HG02884 (cell line): Measurements from ENCODE around the gene EEFSEC.

Source experiments
- ATAC-seq: cut with Tn5 transposase; IDR thresholded peaks from one replicate; pipeline ENCODE4 v1.9.1; 2021; ENCODE audit warnings: mild to moderate bottlenecking, moderate library complexity; ENCODE audit not compliant: unreplicated experiment

EEFSEC gene

DNA sequence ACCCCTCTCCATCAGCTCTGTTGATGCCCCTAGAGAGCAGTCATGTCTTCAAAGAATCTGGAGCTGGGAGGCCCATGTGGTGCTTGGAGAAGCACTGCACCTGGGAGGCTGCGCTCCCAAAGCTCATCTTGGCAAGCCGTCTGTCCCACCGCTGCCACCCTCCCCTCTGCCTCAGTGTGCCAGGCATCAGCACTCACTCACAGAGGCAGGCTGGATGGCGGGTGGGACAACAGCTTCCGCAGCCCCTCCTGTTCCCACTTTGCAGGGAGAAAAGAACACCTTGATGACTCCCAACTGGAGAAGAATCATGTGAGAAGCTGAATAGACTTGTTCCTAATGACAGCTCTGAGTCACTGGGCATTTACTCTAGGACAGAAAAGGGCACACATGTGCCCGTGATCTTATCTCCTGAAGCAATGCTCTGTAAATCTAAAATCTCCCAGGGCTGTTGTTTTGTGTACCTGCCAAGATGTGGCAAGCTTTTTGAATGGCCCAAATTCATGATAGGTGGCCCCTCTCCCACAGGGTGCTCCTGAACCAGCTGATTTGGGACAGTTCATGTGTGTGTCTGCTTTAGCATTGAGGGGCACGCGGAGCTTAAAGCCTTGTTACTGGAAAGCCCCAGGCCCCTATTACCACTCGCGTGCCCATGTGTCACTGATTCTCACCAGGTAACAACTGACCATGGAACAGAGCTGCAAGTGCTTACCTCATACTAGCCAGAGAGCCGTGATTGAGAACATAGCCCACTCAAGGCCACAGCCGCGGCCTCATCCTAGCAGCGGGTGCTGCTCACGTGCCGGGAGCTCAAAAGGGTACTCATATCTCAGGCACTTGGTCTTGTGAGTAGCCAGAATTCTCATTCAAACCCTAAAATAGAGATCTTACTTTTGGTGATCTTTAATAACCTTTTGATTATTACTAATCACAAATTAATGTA lies 209.0 kb downstream of the EEFSEC start:
- ATAC-seq: no peak

DNA sequence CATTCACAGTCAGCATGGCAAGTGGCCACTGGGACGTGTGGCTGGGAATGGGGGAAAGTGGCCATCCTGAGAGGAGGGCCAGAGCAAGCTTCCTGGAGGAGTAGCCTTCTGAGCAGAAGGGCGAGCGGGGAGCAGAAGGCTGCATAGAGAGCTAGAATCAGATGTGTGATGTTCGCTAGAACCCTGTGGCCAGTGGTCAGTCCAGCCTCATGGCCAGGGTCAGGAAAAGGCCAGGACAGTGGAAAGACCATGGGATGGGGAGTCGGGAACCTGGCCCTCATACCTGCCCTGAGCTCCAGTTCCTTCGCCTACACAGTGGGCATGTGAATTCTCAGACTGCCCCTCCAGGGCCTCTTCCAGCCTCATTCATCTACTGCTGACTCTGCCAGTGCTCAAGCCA lies 211.0 kb downstream of the EEFSEC start:
- no peak for ATAC-seq

DNA sequence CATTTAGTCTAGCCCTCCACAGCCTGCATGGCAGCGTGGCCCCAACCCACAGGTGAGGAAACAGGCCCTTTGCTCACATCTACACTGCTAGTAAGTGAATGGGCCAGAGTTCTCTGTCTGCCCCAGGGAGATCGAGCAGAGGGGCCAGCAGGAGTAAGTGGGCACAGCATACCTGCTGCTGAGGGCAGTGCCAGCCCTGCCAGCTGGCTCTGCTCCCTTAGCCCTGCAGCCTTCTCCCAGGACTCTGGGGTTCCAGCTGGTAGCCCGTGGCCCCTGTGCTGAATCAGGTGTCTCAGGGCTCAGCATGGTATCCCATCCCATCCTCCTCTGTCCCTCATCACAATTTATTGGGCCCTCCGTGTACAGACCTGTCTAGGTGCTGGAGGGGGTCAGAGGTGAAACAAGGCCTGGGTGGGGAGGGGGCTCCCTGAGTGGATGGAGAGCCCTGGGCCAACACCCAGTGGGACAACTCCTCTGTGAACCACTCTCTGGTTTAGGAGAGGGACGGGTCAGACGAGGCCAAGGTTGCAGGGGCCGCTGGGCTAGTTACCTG lies 211.6 kb downstream of the EEFSEC start:
- ATAC-seq: no peak

DNA sequence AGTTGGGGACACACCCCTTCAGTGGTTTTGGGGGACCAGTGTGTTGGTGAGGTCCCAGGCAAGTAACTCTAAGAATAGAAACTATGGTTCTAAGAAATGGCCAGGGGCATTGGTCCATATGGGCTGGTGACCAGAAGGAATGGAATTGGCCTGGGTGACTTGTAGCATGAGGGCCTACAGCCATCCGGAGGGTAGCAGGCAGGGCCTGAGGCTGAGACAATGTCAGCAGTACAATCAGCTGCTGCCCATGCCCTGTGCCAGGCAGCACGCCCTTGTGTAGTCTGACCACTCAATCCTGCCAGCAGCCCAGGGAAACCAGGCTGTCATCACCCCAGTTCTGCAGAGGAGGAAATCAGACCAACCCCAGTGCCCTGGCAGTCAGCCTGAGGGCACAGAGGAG lies 212.9 kb downstream of the EEFSEC start:
- no peak for ATAC-seq

DNA sequence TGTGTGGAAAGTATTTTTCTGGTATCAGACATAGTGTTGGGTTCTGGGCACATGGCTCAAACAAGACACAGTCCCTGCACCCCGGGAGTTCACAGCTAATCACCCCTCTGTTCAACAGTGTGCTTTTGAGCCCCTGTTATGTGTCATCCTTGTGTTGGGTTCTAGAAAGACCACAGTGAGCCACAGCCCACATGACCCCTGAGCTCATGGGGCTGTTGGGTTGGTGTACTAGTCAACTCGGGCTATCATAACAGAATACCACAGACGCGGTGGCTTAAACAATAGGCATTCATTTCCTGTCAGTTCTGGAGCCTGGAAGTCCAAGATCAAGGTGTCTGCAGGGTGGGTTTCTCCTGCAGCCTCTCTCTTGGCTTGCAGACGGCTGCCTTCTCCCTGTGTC lies 213.4 kb downstream of the EEFSEC start:
- ATAC-seq: no peak

DNA sequence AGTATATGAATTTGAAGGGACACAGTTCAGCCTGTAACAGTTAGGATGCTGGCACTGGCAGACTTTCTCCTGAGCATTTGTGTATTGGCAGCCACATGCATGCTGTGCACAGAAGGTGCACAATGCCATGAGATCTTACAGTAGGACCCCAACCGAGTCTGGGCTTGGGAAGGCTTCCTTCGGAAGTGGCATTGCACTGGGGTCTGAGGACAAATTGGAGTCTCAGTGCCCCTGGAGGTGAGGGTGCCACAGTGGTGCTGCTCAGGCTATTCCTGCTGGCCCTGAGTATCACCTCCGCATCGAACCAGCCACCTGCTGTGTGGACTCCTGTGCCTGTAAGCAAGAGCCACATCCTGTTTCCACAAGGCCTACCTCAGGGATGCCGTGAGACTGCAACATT lies 213.9 kb downstream of the EEFSEC start:
- ATAC-seq: no peak

DNA sequence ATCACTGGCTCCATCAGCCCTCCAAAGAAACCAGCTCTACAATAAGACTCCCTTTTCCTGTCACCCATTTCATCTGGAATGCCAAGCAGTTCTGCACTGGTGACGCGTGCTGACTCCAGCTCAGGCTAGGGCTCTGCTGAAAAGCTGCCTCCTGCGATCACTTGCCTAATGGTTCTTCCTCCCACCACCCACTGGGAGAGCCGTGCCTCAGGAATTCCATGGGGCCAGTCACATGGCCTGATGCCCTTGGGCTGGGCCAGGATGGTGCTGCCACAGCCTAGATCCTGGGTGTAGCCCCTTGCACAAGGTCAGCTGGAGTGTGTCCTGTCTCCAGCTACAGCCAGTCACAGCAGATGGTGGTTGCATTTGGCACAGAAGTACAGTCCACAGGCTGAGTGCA lies 214.5 kb downstream of the EEFSEC start:
- no peak for ATAC-seq

DNA sequence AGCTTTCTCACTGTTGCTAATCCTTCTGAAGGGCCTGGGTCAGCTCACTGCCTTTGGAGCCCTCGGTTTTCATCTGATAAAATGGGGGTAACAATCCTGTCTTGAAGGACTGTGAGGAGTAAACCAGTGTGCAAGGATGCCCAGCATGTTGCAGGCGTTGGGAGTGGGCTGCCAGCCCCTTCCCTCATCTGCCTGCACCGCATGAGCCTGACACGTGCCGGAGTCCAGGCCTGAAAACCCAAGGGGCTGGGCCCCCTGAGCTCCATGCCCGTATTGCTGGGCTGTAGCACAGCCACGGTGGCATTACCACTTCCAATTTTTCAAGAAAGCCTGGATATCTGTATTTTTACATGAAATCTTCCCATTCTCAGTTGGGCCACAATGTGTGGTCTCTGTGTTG lies 215.3 kb downstream of the EEFSEC start:
- no peak for ATAC-seq

DNA sequence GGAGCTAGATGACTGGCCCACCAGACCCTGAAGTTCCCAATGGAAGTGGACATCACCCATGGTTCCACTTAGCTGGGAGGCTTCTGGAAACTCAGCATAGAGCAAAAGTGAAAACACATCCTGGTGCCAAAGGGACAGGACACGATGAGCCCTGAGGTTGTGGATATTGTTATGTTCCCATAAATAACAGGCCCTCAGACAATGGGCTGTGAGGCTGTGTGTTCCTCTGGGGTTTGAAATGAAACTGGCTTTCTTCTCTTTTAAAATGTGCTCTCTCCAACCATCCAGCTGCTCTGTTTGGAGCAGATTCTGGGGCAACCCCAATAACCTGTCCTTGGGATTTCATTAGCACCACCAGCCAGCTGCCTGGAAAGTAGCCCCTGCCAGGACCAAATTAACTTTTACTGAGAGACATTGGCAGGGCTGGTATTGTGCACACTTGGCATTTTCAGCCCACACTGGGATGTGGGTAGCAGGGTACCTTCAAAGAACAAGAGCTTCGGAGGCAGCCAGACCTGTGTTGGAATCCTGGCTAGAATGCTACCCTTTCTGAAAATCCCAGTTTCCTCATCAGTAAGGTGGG lies 215.9 kb downstream of the EEFSEC start:
- ATAC-seq: no peak

DNA sequence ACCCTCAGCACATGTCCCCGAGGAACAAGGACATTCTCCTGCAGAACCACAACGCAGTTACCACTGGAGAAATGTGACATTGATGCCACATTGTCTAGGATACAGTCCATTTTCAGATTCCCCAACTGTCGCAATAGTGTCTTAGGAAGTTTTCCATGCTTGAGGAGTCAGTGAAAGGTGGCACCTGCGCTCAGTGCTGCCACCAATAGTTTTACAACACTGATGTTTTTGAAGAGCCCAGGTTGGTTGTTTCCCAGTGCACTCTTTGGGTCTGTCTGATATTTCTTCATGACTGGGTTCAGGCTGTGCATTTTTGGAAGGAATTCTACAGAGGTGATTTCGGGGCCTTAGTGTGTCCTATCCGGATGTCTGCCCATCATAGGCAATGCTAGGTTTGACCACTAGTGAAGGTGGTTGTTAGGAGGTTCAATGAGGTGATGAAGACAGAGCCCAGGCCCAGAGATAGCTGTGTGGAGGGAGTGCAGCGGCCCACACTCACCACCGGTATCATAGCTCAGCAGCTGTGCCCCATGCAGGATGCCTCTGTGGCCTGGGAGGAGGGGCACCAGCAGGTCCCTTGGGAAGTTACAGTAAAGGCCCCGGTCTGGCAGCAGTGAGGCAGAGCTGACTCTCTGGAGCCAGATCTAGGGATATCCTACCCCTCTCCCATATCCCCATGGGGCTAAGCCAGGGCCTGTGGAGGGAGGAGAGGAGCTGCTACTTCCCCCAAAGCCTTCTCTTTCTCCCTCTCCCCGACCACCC lies 216.8 kb downstream of the EEFSEC start:
- no peak for ATAC-seq

DNA sequence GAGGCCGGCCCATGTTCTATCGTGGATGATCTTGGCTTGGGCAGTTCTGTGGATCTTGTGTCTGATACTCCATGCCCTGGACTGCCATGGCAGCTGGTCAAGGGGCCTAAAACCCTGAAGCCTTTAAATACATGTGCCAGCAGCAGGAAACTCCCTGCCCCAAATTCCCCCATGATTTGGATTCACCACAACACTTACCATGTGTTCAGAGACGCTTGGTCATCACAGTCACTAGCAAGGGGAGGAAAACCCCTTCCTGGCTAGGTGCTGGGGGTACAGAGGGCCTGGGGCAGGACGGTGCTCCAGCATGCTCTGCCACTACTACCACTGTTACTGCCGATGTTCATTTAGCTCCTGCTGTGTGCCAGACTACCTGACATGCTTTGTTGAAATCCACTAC lies 219.0 kb downstream of the EEFSEC start:
- no peak for ATAC-seq

DNA sequence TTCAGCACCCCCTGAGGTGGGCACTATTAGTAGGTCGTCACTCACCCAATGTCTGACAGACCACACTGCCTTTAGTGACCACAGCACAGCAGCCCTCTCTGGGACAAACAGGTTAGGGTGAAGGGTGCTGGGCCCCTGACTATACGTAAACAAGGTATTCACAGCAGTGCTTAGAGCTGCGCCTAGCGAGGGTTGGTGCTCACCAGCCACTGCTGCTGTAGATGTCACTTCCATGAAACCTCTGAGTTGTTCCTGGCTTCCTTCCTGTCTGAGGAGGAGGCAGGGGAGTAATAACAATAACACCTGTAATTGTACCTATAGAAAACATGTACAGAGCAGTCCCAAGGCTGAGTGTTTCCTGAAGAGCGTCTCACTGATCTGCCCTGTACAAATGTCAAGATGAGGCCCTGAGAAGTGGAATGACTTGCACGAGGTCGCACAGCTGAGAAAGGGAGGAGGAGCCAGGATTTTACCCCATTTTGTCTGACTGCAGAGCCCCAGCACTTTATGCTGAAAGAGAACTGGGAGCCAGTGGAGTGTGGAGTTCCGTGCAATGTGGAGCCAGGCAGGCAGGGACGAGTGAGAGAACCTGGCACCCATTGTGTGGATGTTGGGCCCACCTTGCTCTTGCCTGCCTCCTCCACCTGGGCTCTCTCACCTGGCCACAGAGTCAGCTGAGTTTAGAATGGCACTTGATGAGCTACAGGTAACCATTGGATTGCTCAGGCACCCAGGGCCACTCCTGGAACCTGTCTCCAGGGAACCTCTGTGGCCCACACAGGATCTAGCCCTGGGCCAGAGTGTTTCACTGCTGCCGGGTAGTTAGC lies 219.6 kb downstream of the EEFSEC start:
- ATAC-seq: no peak

DNA sequence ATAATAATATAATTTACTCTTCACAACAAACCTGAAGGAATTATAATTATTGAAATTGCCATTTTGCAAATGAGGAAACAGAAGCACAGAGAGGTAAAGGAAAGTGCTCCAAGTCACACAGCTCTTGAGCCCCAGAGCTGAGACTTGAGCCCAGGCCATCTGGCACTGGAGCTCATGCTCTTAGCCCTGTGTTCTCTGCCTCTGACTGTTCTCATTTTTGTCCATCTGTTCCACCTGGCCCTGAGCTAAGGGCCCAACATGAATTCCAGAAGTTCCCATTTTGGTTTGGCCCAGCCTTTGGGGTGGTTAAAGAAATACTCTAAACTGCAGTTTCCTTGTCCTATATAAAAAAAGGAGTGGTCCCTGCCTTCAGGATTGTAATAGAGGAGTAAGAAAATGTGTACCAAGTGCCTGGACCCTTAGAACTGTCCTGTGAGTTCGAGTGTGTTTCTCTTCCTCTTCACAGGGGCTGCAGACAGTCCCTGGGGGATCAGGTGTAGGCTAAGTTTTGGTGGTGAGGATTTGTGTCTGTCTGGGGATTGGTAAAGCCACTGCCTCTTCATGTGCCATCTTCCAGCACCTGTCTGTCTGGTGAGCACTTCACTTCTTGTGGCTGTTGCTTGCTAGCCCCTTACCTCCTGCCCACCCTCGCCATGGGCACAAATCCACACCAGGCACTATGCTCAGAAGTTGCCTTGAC lies 221.6 kb downstream of the EEFSEC start:
- no peak for ATAC-seq

DNA sequence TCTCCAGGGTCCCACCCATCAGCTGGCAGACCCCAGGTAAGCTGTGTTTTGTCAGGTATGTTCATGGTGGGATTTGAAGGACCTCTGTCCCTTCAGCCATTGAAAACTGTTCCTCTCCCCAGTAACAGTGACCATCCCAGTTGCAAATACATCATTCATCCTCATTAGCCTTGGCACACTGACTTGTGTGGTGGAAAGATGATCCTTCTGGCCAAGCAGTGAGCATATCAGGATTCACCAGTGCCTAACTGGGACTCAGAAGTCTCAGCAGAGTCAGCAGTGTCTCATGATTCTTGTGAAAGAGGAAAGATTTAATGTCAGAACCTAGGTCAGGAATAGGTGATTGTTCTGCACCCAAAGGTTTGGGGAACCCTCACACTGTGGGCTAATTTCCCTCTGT lies 223.2 kb downstream of the EEFSEC start:
- ATAC-seq: no peak

DNA sequence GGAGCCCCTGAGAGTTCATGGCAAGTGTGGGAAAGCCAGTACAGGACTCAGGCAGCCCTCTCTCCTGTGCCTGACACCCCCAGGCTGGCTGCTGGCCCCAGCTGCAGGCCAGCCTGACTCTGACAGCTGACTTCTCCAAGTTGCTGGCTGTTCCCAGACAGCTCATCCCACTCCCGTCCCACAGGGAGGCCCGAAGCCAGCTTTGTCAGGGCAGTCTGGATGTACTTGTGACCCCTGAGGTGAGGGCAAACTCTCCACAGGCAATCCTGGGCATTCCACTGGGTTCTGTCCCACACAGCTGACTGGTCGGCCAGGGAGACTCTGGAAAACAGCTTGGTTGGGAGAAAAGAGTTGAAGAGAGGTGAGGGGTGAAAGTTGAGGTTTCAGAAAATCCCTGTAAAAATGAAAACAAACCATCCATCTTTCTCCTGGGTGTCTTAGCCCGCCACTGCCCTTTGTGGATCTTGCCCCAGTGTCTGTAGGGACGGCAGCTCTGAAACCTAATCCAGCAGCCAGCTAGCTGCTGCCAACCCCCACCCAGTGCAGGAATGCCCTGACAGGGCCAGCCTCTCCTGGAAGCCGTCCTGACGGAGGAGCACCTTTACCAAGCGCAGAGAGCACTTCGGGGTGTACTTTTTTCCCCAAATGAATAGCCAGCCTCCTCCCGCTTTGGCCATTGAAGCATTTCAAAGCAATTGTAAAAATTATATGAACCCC lies 225.5 kb downstream of the EEFSEC start:
- ATAC-seq: no peak

DNA sequence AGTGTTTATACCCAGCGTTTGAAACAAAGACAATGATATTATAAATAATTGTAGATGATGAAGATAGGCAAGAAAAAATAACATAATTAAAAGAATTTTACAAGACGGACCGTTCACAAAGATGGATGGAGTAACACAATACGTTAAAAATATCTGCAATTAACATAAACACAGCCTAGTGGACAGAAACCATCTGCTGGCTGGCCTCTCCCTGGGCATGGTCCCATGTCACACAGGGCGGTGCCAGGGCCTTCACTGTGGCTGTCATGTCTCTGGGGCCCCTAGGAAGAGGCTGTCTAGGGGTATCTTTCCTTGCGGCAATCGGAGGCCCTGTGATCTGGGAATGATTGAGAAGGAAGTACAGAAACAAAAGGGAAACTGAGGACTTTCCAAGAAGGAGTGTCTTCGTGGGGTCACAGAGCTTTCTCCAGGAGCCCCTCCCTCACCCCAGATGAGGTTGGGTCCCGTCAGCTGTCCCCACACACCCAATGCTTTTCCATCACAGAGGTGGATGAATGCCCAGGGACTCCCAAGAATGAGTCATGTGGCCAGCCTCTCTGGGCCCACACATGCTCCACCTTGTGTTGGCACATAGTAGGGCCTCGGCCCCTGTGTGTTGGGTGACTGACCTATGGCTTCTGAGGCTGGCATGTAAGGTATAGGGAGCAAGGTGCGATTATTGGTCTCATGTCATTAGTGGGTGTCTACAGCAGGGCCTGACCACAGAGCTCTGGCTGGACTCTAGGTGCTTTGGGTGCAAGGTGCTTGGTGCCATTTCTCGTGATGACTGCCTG lies 226.3 kb downstream of the EEFSEC start:
- no peak for ATAC-seq

DNA sequence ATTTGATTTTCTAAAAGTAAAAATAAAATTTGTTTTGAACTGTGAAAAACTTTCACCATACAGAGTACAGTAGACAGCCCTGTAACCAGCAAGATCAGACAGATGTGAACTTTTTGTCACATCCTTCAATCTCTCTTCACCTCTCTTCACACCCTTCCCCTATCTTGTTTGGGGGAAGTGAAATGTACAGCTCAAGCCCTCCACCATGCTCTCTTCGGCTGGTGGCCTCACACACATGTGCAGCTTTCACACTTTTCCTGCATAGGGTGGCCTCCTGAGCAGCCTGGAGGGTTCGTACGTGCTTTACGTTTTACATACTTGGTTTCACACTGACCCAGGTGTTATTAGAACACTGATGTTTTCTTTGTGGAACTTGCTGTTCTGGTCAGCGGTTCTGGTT lies 227.0 kb downstream of the EEFSEC start:
- no peak for ATAC-seq

DNA sequence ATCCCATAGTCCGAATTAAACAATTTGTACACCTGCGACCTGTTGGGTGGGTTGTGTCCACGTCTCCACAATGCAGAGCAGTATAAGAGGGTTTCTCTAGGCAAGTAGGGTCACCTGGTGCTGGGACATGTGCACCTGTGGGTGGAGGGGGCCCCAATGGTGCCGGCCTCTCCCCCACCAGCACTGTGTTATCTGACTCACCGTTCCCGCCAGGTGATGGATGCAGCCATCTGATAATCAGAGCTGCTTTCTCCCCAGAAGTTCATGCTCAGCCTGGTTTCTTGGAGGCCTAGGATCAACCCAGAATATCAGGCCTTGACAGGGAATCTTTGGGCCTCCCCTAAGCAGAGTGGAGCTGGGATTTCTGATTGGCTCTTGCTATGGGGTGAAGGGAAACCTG lies 227.4 kb downstream of the EEFSEC start:
- ATAC-seq: no peak

DNA sequence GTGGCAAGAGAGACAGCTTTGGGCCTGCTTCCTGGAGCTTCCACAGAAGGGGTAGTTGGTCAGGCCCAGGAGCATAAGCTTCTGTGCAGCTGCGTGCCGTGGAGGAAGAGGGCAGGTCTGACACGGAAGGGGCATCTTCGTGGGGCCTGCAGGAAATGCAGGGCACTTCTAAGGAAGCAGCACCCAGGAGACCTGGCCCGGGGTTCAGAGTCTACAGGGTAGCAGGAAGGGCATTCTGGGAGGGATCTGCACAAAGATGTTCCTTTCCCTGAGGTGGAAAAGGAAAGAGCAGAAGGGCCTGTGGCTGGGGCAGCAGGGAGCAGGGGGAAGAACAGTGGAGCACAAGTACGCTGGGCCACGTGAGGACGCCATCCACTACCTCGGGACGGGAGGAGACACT lies 228.3 kb downstream of the EEFSEC start:
- no peak for ATAC-seq
